ENCODE measurements around the gene ATAD3C. TPM values are rescaled to one million over a fixed set of nuclear protein-coding genes. Genes with fewer than 3 reads are reported as not detected.
"Not testable (repeated sequence)": the region's sequence is repeated elsewhere in the genome, so short reads cannot be mapped to it uniquely, and the experiment has no call there.

ATAD3C gene
- total RNA-seq, 1 experiment from 2014 or later, result not detected

GRCh38 chr1:1423245-1423597 lies 26.3 kb upstream of the ATAD3C start:
- Histone ChIP-seq H3K36me3 (no peaks in the 10 kb centered on the region), H3K27me3 (replicated peaks) (no peaks in the 10 kb centered on the region), H3K4me1 (replicated peaks) (peaks cover 7% of the 10 kb centered on the region), H3K4me3 (no peak overlapping the region), H3K27ac (no peak overlapping the region), H3K9me3 (replicated peaks) (no peaks in the 10 kb centered on the region)
- no peak for DNase-seq (ENCODE audit: low read depth in 1 of 2, low spot score in 2 of 2)

- Histone ChIP-seq H3K27ac (no peak overlapping the region), H3K4me3 (no peak overlapping the region), H3K36me3 (no peaks in the 10 kb centered on the region), H3K9me3 (replicated peaks) (no peaks in the 10 kb centered on the region), H3K27me3 (replicated peaks) (no peaks in the 10 kb centered on the region), H3K4me1 (replicated peaks) (peaks cover 10% of the 10 kb centered on the region)
- DNase-seq (ENCODE audit: low read depth in 1 of 2, low spot score in 2 of 2), result no peak
Measured at GRCh38 chr1:1424707-1425106, 24.8 kb upstream of the ATAD3C start.

GRCh38 chr1:1425426-1425752 lies 24.1 kb upstream of the ATAD3C start:
- DNase-seq (ENCODE audit: low read depth in 1 of 2, low spot score in 2 of 2), result no peak
- Histone ChIP-seq H3K9me3 (replicated peaks) (no peaks in the 10 kb centered on the region), H3K27me3 (replicated peaks) (no peaks in the 10 kb centered on the region), H3K4me1 (replicated peaks) (peaks cover 10% of the 10 kb centered on the region), H3K4me3 (no peak overlapping the region), H3K27ac (no peak overlapping the region), H3K36me3 (no peaks in the 10 kb centered on the region)

- no peaks in the 10 kb centered on the region for H3K27me3 ChIP-seq (replicated peaks)
Measured at GRCh38 chr1:1425753-1426495, 23.6 kb upstream of the ATAD3C start.

GRCh38 chr1:1426496-1427105 lies 22.9 kb upstream of the ATAD3C start:
- Histone ChIP-seq H3K36me3 (no peaks in the 10 kb centered on the region), H3K9me3 (replicated peaks) (no peaks in the 10 kb centered on the region), H3K27ac (no peak overlapping the region), H3K27me3 (replicated peaks) (no peaks in the 10 kb centered on the region), H3K4me1 (replicated peaks) (peaks cover 10% of the 10 kb centered on the region), H3K4me3 (no peak overlapping the region)
- DNase-seq (ENCODE audit: low read depth in 1 of 2, low spot score in 2 of 2), result no peak

More at GRCh38 chr1:1425753-1426495, 23.6 kb upstream of the ATAD3C start:
- Histone ChIP-seq H3K9me3 (replicated peaks) (no peaks in the 10 kb centered on the region), H3K4me3 (no peak overlapping the region), H3K27ac (no peak overlapping the region), H3K36me3 (no peaks in the 10 kb centered on the region), H3K4me1 (replicated peaks) (peaks cover 10% of the 10 kb centered on the region)
- DNase-seq (ENCODE audit: low read depth in 1 of 2, low spot score in 2 of 2), result peak in 1 of 2 experiments; percentile 43

- DNase-seq (ENCODE audit: low read depth in 1 of 2, low spot score in 2 of 2), result peak in 1 of 2 experiments; percentile 62
- peaks cover 10% of the 10 kb centered on the region for H3K4me1 ChIP-seq (replicated peaks)
- 0 out of 2 replicates have a peak overlapping the region, but pooled peaks have one; percentile 15 for H3K4me3 ChIP-seq
- H3K36me3 ChIP-seq, result no peaks in the 10 kb centered on the region
- H3K27ac ChIP-seq, result no peak overlapping the region
- H3K27me3 ChIP-seq (replicated peaks), result no peaks in the 10 kb centered on the region
- no peaks in the 10 kb centered on the region for H3K9me3 ChIP-seq (replicated peaks)
Measured at GRCh38 chr1:1427106-1427819, 22.2 kb upstream of the ATAD3C start.

- no peak overlapping the region for H3K27ac ChIP-seq
- 0 out of 2 replicates have a peak overlapping the region, but pooled peaks have one; percentile 15 for H3K4me3 ChIP-seq
- H3K36me3 ChIP-seq, result no peaks in the 10 kb centered on the region
Measured at GRCh38 chr1:1427820-1428148, 21.7 kb upstream of the ATAD3C start.

GRCh38 chr1:1428174-1428573 lies 21.3 kb upstream of the ATAD3C start:
- no peaks in the 10 kb centered on the region for H3K36me3 ChIP-seq
- H3K4me1 ChIP-seq (replicated peaks), result 0 out of 2 replicates have a peak, but pooled peaks cover 3% of the 10 kb centered on the region
- peak in 1 of 2 experiments; percentile 46 for DNase-seq (ENCODE audit: low read depth in 1 of 2, low spot score in 2 of 2)
- H3K27me3 ChIP-seq (replicated peaks), result no peaks in the 10 kb centered on the region
- H3K9me3 ChIP-seq (replicated peaks), result no peaks in the 10 kb centered on the region
- no peak overlapping the region for H3K4me3 ChIP-seq
- H3K27ac ChIP-seq, result no peak overlapping the region

More at GRCh38 chr1:1427820-1428148, 21.7 kb upstream of the ATAD3C start:
- H3K27me3 ChIP-seq (replicated peaks), result no peaks in the 10 kb centered on the region
- H3K9me3 ChIP-seq (replicated peaks), result no peaks in the 10 kb centered on the region
- H3K4me1 ChIP-seq (replicated peaks), result peaks cover 5% of the 10 kb centered on the region
- no peak for DNase-seq (ENCODE audit: low read depth in 1 of 2, low spot score in 2 of 2)

GRCh38 chr1:1428967-1429366 lies 20.5 kb upstream of the ATAD3C start:
- not testable (repeated sequence) for H3K4me1 ChIP-seq (replicated peaks); H3K36me3 ChIP-seq; H3K27ac ChIP-seq; H3K9me3 ChIP-seq (replicated peaks); H3K27me3 ChIP-seq (replicated peaks); DNase-seq (ENCODE audit: low read depth in 1 of 2, low spot score in 2 of 2); H3K4me3 ChIP-seq

GRCh38 chr1:1429671-1430073 lies 19.8 kb upstream of the ATAD3C start:
- H3K4me3 ChIP-seq, result no peak overlapping the region
- no peak for DNase-seq (ENCODE audit: low read depth in 1 of 2, low spot score in 2 of 2)

GRCh38 chr1:1430114-1430982 lies 19.1 kb upstream of the ATAD3C start:
- Histone ChIP-seq H3K36me3 (no peaks in the 10 kb centered on the region), H3K4me3 (no peak overlapping the region), H3K27me3 (replicated peaks) (no peaks in the 10 kb centered on the region; the same call in 1 of the 2 replicates), H3K9me3 (replicated peaks) (no peaks in the 10 kb centered on the region), H3K4me1 (replicated peaks) (peaks cover 4% of the 10 kb centered on the region), H3K27ac (no peak overlapping the region)
- DNase-seq (ENCODE audit: low read depth in 1 of 2, low spot score in 2 of 2), result peak in 1 of 2 experiments; percentile 43

More at GRCh38 chr1:1429671-1430073, 19.8 kb upstream of the ATAD3C start:
- Histone ChIP-seq H3K9me3 (replicated peaks) (no peaks in the 10 kb centered on the region), H3K27me3 (replicated peaks) (no peaks in the 10 kb centered on the region; the same call in 1 of the 2 replicates), H3K4me1 (replicated peaks) (peaks cover 3% of the 10 kb centered on the region; the same call in 1 of the 2 replicates), H3K27ac (no peak overlapping the region), H3K36me3 (no peaks in the 10 kb centered on the region)

- no peaks in the 10 kb centered on the region for H3K9me3 ChIP-seq (replicated peaks)
- H3K27ac ChIP-seq, result no peak overlapping the region
- no peaks in the 10 kb centered on the region; the same call in 1 of the 2 replicates for H3K27me3 ChIP-seq (replicated peaks)
- H3K4me1 ChIP-seq (replicated peaks), result peaks cover 7% of the 10 kb centered on the region
- H3K4me3 ChIP-seq, result no peak overlapping the region
- no peaks in the 10 kb centered on the region for H3K36me3 ChIP-seq
- no peak for DNase-seq (ENCODE audit: low read depth in 1 of 2, low spot score in 2 of 2)
Measured at GRCh38 chr1:1430992-1431844, 18.3 kb upstream of the ATAD3C start.

Data from SJSA1 (cell line).